C4-2B (cell line): ENCODE measurements around the gene ADD1.

Experiments used
- CTCF ChIP-seq: fragments of 450-650 bp; conservative IDR thresholded peaks from 2 replicates; pipeline ENCODE4 v1.5.1; 2017; ENCODE audit warnings: mild to moderate bottlenecking
- ZFX ChIP-seq: fragments of 450-650 bp; IDR thresholded peaks from 2 replicates; pipeline ENCODE4 v1.6.1; 2017

- no peak for TF ChIP-seq CTCF
- no peak for TF ChIP-seq ZFX
These were observed 17.9 kb upstream of the ADD1 start for GRCh38 chr4:2825740-2826139.
